Diencephalon (tissue), 1 donor: ENCODE results near the gene COPS3. TPM values are rescaled to one million over a fixed set of nuclear protein-coding genes. Genes with fewer than 3 reads are reported as not detected.

ENCODE experiments used
- total RNA-seq: library from RNA; depleted of rRNA; stranded (reverse); fragments of >200 nt; gene quantifications from one replicate; pipeline ENCODE4 v1.2.3, GENCODE V29; 2014

The COPS3 gene
- 105 TPM for total RNA-seq

GRCh38 chr17:17280613-17281549 is at the start of gene COPS3:
Gene COPS3, minus strand, starts transcription at chr17:17281246. Its CDS starts 60 bp downstream, at chr17:17281186.

GRCh38 chr17:17303010-17303846 is 22.2 kb upstream of the COPS3 start, which contains the start of gene NT5M:
Gene NT5M, plus strand, starts transcription at chr17:17303373. Its CDS starts 178 bp downstream, at chr17:17303551.

GRCh38 chr17:17237026-17237799 is 43.8 kb downstream of the COPS3 start, which contains the start of gene FLCN:
Gene FLCN, minus strand, starts transcription at chr17:17237168. Its CDS starts 9,031 bp downstream, at chr17:17228137.

DNA sequence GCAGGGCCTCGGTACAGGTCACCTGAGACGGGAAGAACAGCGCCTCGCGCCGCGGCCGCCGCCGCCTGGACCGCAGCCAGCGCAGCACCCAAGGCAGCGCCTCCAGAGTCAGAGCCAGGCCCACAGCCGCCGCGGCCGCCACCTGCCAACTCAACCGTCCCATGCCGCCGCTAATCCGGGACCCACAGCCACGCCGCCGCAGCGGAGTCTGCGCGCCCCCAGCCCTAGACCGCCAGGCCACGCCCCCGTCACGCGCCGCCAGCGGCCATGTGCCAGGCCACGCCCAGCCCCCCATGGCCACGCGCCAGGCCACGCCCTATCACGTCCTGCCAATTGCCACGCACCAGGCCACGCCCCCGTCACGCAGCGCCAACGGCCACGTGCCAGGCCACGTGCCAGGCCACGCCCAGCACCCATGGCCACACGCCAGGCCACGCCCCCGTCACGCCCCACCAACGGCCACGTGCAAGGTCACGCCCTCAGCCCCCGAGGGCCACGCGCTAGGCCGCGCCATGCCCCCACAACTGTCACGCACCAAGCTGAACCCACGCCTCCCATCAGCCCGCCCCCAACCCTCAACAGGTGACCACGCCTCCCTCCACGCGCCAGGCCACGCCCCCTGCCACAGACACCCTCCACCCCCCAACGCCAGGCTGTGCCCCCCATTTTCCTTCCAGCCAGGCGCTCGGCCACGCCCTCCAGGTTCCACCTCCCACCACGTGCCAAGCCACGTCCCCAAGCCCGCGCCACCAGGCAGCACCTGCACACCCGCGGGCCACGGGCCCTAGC is 74.7 kb downstream of the COPS3 start, which contains the start of gene PLD6:
PLD6 (minus strand) TSS at position 210 of the 789 bp plus-strand sequence; CDS start at position 163, 47 bp downstream.

Other genes with a start within 250 kb of the COPS3 start
- 134 TPM for gene MPRIP, start 238.8 kb downstream of the COPS3 start, total RNA-seq
- gene PLD6, start 74.9 kb downstream of the COPS3 start, total RNA-seq, result 15.2 TPM
- 40.1 TPM for gene FLCN, start 44.1 kb downstream of the COPS3 start, total RNA-seq
- gene NT5M, start 22.1 kb upstream of the COPS3 start, total RNA-seq, result 4.6 TPM
- gene MED9, start 195.8 kb upstream of the COPS3 start, total RNA-seq, result 17.3 TPM
- gene RASD1, start 215.1 kb upstream of the COPS3 start, total RNA-seq, result 18.2 TPM